Measurements from ENCODE around the gene STPG2. TPM values are rescaled to one million over a fixed set of nuclear protein-coding genes. Genes with fewer than 3 reads are reported as not detected.

Gene STPG2
- total and polyA plus RNA-seq, 2 of the 4 experiments (the other 2 are of a cell fraction) = not detected

GRCh38 chr4:97867557-97868091 lies 275.7 kb downstream of the STPG2 start:
- TF ChIP-seq CEBPB (IDR thresholded peaks at IDR 0.05; ENCODE audit: low read depth, low read length) = no peak
- no peak for TF ChIP-seq SMC3 (IDR thresholded peaks at IDR 0.05; ENCODE audit: low read depth, low read length)
- TF ChIP-seq CTCF (conservative IDR thresholded peaks at IDR 0.05; ENCODE audit: low read depth, low read length) = no peak
- TF ChIP-seq RAD21 (IDR thresholded peaks at IDR 0.05; ENCODE audit: low read length) = no peak
- dilution Hi-C loops (cut with HindIII; ENCODE audit: low sequenced_read_pairs, unreplicated experiment) = no loop called here
- BruUV-seq (replicated peaks) = no TSS peak
- in situ Hi-C loops (cut with MboI; ENCODE audit: low sequenced_read_pairs) = no loop called here
- Histone ChIP-seq H3K36me3 (ENCODE audit: control insufficient read depth, insufficient read depth, low read length) (no peaks in the 10 kb centered on the region), H2AFZ (replicated peaks; ENCODE audit: low read length, poor library complexity) (no peak overlapping the region), H2BK20ac (ENCODE audit: low read depth, low read length) (no peak overlapping the region), H2AK5ac (ENCODE audit: low read depth, low read length) (no peak overlapping the region), H3K27me3 (ENCODE audit: control insufficient read depth, insufficient read depth, low read length) (no peaks in the 10 kb centered on the region), H2AK9ac (replicated peaks; ENCODE audit: low read depth, low read length, poor library complexity) (no peak overlapping the region), H3K14ac (replicated peaks; ENCODE audit: low read depth, low read length) (no peak overlapping the region), H2BK5ac (ENCODE audit: low read depth, low read length, poor library complexity, severe bottlenecking) (no peak overlapping the region), H4K8ac (ENCODE audit: low read depth in 2 of 2, low read length in 2 of 2) (no peak overlapping the region), H3K56ac (ENCODE audit: extremely low read depth, insufficient read depth, low read length) (no peak overlapping the region), H3K27ac (ENCODE audit: insufficient read depth, low read length) (no peak overlapping the region), H4K5ac (ENCODE audit: low read depth, low read length) (no peak overlapping the region), H3K9ac (ENCODE audit: low read depth, low read length) (no peak overlapping the region), H2BK15ac (ENCODE audit: low read depth, low read length) (no peak overlapping the region), H3K4me3 (ENCODE audit: insufficient read depth, low read depth, low read length) (no peak overlapping the region), H3K4me2 (ENCODE audit: low read depth, low read length) (no peak overlapping the region), H3K18ac (ENCODE audit: low read depth, low read length) (no peak overlapping the region), H3K9me1 (ENCODE audit: insufficient read depth, low read length) (no peaks in the 10 kb centered on the region), H3K9me3 (ENCODE audit: control insufficient read depth, insufficient read depth, low read length) (0 out of 2 replicates have a peak, but pooled peaks cover 2% of the 10 kb centered on the region), H3K23ac (ENCODE audit: low read depth, low read length) (no peak overlapping the region), H4K91ac (ENCODE audit: insufficient read depth, low read depth, low read length) (no peak overlapping the region), H3K4ac (ENCODE audit: low read depth, low read length) (no peak overlapping the region), H4K20me1 (ENCODE audit: insufficient read depth, low read length) (no peaks in the 10 kb centered on the region), H3K79me1 (ENCODE audit: low read depth in 1 of 2, low read length in 2 of 2) (no peaks in the 10 kb centered on the region), H3K4me1 (ENCODE audit: control insufficient read depth, insufficient read depth, low read length) (no peaks in the 10 kb centered on the region), H2BK120ac (ENCODE audit: low read depth, low read length) (no peak overlapping the region)
- no CpG with 5 or more reads among the region's 1 CpG for WGBS, 2 experiments (ENCODE audit: extremely low coverage in 2 of 2, insufficient read length in 1 of 2)
- intact Hi-C loops (cut with micrococcal nuclease) = no loop called here
- ATAC-seq (ENCODE audit: low read depth) (no peak), DNase-seq (no peak)
- ChIA-PET CTCF (no interaction called here), POLR2A (ENCODE audit: unreplicated experiment) (no interaction called here)
